Bronchial epithelial cell (primary cell): ENCODE results near the gene ADD1. TPM values are rescaled to one million over a fixed set of nuclear protein-coding genes. Genes with fewer than 3 reads are reported as not detected.
A peak's percentile ranks its signal among the peaks of the same experiment; 100 is the strongest.

ENCODE experiments used
- DNase-seq: peaks from one replicate; pipeline ENCODE4 v3.0.0-alpha.2; 2010; ENCODE audit warnings: low read depth
- FAIRE-seq: peaks from 2 replicates; lab custom pipeline; 2011; peaks lifted over from hg19 to GRCh38; lab: Jason Lieb, UNC
- H3K27me3 ChIP-seq: 2 replicates; pipeline ENCODE4 v1.5.1; 2011; ENCODE audit warnings: low read length; ENCODE audit not compliant: control insufficient read depth, insufficient read depth
- H3K36me3 ChIP-seq: 2 replicates; pipeline ENCODE4 v1.5.1; 2011; ENCODE audit warnings: low read length; ENCODE audit not compliant: control insufficient read depth, insufficient read depth
- H3K4me3 ChIP-seq: 2 replicates; pipeline ENCODE4 v1.5.1; 2011; ENCODE audit warnings: mild to moderate bottlenecking, low read depth, low read length, control low read depth
- total RNA-seq: library from RNA; depleted of rRNA; stranded (reverse); fragments of >200 nt; gene quantifications from 2 replicates; pipeline ENCODE4 v1.2.1, GENCODE V29; 2014
- TF ChIP-seq, protein P1 (sequence below): IDR thresholded peaks from 2 replicates; pipeline ENCODE4 v1.5.1; 2011; ENCODE audit warnings: mild to moderate bottlenecking, moderate library complexity, low read length, control low read depth, inconsistent platforms; ENCODE audit not compliant: insufficient read depth, severe bottlenecking

Gene ADD1
- total RNA-seq, 1 donor from 2014 or later, result 71.9 TPM

DNA sequence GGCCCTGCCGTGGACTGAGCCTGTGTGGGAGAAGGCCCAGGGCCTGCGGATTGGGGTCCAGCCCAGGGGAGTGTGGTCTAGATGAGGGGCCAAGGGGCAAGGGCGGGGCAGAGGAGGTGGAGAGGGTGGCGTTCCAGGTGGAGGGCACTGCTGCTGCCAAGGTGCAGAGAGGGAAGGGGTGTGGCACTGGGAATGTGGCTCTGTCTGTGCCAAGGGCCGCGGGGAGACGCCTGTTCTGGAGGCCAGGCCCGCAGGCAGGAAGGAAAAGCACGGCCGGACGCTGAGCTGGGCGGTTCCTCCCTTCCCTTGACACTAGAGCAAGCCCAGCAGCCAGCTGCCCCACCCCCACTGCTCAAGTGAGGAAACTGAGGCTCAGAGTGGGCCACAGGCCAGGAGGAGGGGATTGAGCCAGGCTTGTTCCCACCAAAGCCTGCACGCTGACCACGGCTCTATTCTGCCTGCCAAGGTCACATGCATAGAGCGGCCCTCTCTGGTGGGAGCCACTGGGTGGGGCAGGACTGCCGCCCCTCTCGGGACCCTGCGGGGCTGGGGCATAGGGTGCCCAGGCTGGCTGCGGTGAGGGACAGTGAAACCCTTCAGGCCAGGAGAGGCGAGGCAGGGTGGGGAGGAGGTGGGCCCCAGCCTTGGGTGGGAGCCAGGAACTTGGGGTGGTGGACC is 37.8 kb upstream of the ADD1 start:
- DNase-seq (peak; percentile 20), FAIRE-seq (no peak)
- Histone ChIP-seq H3K36me3 (peaks cover 37% of the 10 kb centered on the region), H3K27me3 (no peaks in the 10 kb centered on the region), H3K4me3 (no peak overlapping the region)
- TF ChIP-seq, protein P1, sequence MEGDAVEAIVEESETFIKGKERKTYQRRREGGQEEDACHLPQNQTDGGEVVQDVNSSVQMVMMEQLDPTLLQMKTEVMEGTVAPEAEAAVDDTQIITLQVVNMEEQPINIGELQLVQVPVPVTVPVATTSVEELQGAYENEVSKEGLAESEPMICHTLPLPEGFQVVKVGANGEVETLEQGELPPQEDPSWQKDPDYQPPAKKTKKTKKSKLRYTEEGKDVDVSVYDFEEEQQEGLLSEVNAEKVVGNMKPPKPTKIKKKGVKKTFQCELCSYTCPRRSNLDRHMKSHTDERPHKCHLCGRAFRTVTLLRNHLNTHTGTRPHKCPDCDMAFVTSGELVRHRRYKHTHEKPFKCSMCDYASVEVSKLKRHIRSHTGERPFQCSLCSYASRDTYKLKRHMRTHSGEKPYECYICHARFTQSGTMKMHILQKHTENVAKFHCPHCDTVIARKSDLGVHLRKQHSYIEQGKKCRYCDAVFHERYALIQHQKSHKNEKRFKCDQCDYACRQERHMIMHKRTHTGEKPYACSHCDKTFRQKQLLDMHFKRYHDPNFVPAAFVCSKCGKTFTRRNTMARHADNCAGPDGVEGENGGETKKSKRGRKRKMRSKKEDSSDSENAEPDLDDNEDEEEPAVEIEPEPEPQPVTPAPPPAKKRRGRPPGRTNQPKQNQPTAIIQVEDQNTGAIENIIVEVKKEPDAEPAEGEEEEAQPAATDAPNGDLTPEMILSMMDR, result no peak

DNA sequence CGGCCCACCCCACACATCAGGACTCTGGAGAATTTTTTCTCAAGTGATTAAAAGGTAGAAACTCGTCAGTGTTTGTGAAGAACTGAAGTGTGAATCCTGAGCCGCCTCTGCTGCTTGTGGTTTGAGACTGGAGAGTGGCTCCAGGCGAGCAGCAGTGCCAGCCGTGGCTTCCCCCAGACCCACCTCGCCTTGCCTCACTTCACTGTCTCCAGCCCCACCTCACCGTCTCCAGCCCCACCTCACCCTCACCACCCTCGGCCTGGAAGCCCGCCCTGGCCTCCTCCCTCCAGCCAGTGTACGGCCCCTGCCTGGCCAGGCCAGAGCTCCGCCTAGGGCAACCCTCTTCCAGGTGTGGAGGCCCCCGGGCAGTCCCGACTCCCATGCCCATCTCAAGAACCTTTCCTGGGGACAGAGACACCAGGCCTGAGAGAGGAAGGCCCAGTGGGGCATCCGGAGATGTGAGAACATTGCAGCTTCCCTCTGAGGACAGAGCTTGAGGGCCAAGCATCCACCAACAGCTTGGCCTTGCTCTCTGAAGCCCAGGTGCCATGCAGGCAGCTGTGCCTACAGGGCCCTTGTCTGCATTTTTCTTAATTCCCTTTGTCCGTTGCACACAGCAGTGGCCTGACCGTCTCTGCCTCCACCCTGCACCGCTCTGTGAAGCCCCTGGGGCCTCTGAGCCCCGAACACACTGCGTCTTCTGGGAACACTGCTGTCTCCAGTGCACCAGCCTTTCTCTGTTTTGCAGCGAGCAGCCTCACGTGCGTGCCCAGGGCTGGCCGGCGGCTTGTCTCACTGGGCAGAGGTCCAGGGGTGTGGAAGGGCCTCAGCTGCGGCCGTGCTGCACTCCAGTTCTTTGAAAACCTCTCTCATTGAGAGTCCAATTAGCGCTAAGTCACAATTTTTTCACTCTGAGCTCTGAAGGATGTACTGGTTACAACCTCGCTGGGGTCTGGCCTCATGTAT is 37.0 kb upstream of the ADD1 start:
- FAIRE-seq, result no peak

GRCh38 chr4:2807571-2807970 is 36.1 kb upstream of the ADD1 start:
- FAIRE-seq (no peak), DNase-seq (no peak)
- TF ChIP-seq, protein P1, result no peak
- Histone ChIP-seq H3K4me3 (no peak overlapping the region), H3K36me3 (peaks cover 37% of the 10 kb centered on the region), H3K27me3 (no peaks in the 10 kb centered on the region)

More for the DNA sequence above, 37.0 kb upstream of the ADD1 start:
- DNase-seq, result no peak
- TF ChIP-seq, protein P1, result no peak
- Histone ChIP-seq H3K4me3 (no peak overlapping the region), H3K36me3 (peaks cover 36% of the 10 kb centered on the region), H3K27me3 (no peaks in the 10 kb centered on the region)

DNA sequence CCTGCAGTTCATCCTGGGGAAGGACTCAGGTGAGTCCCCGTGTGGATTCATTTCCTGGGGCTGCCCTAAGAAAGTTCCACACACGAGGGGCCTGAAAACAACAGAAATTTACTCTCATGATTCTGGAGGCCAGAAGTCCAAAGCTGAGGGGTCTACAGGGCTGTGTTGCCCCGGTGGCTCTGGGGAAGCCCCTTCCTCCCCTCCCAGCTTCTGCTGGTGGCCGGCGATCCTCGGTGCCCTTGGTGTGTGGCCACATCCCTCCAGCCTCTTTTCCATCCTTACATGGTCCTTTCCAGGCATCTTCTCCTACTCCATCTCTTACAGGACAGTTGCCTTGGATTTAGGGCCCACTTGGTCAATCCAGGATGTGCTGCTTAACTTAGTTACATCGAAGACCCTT is 35.6 kb upstream of the ADD1 start:
- TF ChIP-seq, protein P1, result no peak
- Histone ChIP-seq H3K36me3 (peaks cover 36% of the 10 kb centered on the region), H3K4me3 (no peak overlapping the region), H3K27me3 (no peaks in the 10 kb centered on the region)
- no peak for DNase-seq
- FAIRE-seq, result no peak

DNA sequence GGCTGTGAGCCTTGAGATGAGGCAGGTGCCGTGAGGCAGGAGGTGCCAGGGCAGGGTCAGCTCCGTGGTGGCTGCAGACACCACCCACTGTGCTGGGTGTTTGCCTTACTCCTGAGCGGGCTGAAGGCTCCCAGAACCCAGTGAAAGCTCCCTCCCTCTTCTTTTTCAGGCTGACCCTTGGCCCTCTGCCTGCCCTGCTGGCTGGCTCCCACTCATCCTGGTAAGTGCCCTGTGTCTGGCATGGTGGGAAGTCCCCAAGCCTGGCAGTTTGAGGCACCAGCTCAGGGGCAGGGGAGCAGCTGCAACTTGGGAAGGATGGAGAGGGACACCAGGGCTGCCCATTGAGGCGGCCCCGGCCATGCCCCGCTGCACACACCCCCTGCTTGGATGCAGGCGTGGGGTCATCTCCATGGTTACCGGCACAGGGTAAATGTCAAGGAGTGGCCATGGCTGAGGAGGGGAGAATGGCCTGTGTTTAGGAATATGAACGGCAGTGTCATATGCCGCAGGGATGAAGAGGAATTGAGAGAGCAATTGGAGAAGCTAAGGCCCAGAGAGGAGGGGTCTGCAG is 33.9 kb upstream of the ADD1 start:
- DNase-seq (no peak), FAIRE-seq (no peak)
- Histone ChIP-seq H3K27me3 (no peaks in the 10 kb centered on the region), H3K36me3 (peaks cover 26% of the 10 kb centered on the region), H3K4me3 (no peak overlapping the region)
- TF ChIP-seq, protein P1, result no peak
